Chondrocyte (in vitro differentiated cells): ENCODE data around the gene GFRA1. TPM values are rescaled to one million over a fixed set of nuclear protein-coding genes. Genes with fewer than 3 reads are reported as not detected.

Source experiments
- DNase-seq: peaks from one replicate; pipeline ENCODE4 v3.0.0; 2021; ENCODE audit warnings: mixed read lengths, low spot score
- H3K27ac Mint-ChIP-seq: one replicate; pipeline ENCODE4 v1.8.0; 2021; ENCODE audit warnings: mild to moderate bottlenecking, moderate library complexity, mixed read lengths; ENCODE audit not compliant: unreplicated experiment
- H3K27me3 Mint-ChIP-seq: 2 replicates; pipeline ENCODE4 v1.8.0; 2021; ENCODE audit warnings: low read depth, mixed read lengths
- H3K36me3 Mint-ChIP-seq: 2 replicates; pipeline ENCODE4 v1.8.0; 2021; ENCODE audit warnings: low read depth, mixed read lengths
- H3K4me1 Mint-ChIP-seq: 2 replicates; pipeline ENCODE4 v1.8.0; 2021; ENCODE audit warnings: low read depth, mild to moderate bottlenecking, mixed read lengths
- H3K4me3 Mint-ChIP-seq: one replicate; pipeline ENCODE4 v1.8.0; 2021; ENCODE audit warnings: mild to moderate bottlenecking, moderate library complexity, mixed read lengths; ENCODE audit not compliant: unreplicated experiment
- H3K9me3 Mint-ChIP-seq: 2 replicates; pipeline ENCODE4 v1.8.0; 2021; ENCODE audit warnings: low read depth, mixed read lengths
- CTCF ChIP-seq: fragments of 200-600 bp; sonication (generic); IDR thresholded peaks from 2 replicates; pipeline ENCODE4 v1.5.0; 2021; ENCODE audit warnings: antibody characterized with exemption, mild to moderate bottlenecking, moderate library complexity
- total RNA-seq: library from RNA; stranded (reverse); gene quantifications from 3 replicates; pipeline ENCODE4 v1.2.1, GENCODE V29; 2021

GFRA1 gene
- total RNA-seq, 1 donor from 2014 or later, result 79.7 TPM

GRCh38 chr10:116011929-116012328 lies 261.1 kb downstream of the GFRA1 start:
- no peak for DNase-seq
- H3K4me3 Mint-ChIP-seq, result no peak overlapping the region
- peaks cover 21% of the 10 kb centered on the region for H3K9me3 Mint-ChIP-seq
- peaks cover 9% of the 10 kb centered on the region for H3K4me1 Mint-ChIP-seq
- H3K36me3 Mint-ChIP-seq, result peaks cover 4% of the 10 kb centered on the region
- TF ChIP-seq CTCF, result no peak
- H3K27me3 Mint-ChIP-seq, result no peaks in the 10 kb centered on the region
- no peak overlapping the region for H3K27ac Mint-ChIP-seq

DNA sequence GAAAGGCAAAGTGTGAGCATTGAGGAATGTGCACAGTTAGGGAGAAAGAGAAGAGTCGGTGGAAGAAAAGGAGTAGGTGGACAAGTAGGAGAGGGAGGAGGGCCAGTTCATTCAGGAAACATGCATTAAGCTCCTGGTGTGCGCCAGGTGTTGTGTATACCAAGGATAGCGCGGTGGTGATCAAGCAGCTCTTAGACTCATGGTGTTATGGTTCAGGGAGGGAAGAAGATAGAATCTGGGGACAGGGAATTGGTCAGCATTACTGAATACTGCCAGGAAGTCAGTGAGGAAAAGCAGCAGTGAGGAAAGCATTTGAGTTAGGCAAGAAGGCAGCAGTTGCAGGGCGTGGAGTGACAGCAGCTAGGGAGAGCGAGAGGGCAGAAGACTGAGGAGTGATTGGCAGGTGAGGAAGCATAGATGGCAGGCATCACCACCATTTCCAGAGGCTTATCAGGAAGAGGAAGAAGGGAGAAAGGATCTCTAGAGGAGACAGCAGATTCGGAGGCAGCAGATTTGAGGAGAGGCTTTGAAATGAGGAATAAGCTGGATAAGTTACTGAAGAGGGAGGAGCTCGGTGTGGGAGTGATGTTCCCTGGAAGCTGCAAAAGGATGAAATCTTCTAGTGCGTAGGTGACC lies 265.6 kb downstream of the GFRA1 start:
- Mint-ChIP-seq H3K36me3 (peaks cover 5% of the 10 kb centered on the region), H3K4me1 (no peaks in the 10 kb centered on the region), H3K4me3 (no peak overlapping the region), H3K27me3 (no peaks in the 10 kb centered on the region), H3K9me3 (peaks cover 15% of the 10 kb centered on the region), H3K27ac (no peak overlapping the region)
- TF ChIP-seq CTCF, result no peak
- no peak for DNase-seq

Other genes with a start within 250 kb of the GFRA1 start
- not detected in 3 replicates for gene CCDC172, start 51.2 kb upstream of the GFRA1 start, total RNA-seq
- not detected in 3 replicates for gene PNLIPRP3, start 154.6 kb upstream of the GFRA1 start, total RNA-seq